Gastroesophageal sphincter (tissue), 3 donors: ENCODE results near the gene MGST2.

Experiments
- EP300 ChIP-seq: sonication (generic); formaldehyde crosslinking; IDR thresholded peaks from one replicate; pipeline ENCODE4 v1.6.1; 2017; ENCODE audit warnings: antibody characterized with exemption, mild to moderate bottlenecking
- POLR2A ChIP-seq, 2 donors: fragments of 450-650 bp; IDR thresholded peaks; one replicate each; pipeline ENCODE4 v1.6.1; 2017; ENCODE audit warnings: antibody characterized with exemption in 2 of 2, mild to moderate bottlenecking in 2 of 2, moderate library complexity in 1 of 2
- POLR2AphosphoS5 ChIP-seq: sonication (generic); formaldehyde crosslinking; IDR thresholded peaks from one replicate; pipeline ENCODE4 v1.6.1; 2017; ENCODE audit warnings: antibody characterized with exemption
- TF ChIP-seq, protein P1 (sequence below), 4 experiments: fragments of 200-600 bp in 2 of 4; fragments of 450-650 bp in 2 of 4; sonication (generic) in 1 of 4; IDR thresholded peaks; one replicate each; pipeline ENCODE4 v1.5.1; 2017 to 2019; ENCODE audit warnings: antibody characterized with exemption in 4 of 4, mild to moderate bottlenecking in 2 of 4, moderate library complexity in 2 of 4

DNA sequence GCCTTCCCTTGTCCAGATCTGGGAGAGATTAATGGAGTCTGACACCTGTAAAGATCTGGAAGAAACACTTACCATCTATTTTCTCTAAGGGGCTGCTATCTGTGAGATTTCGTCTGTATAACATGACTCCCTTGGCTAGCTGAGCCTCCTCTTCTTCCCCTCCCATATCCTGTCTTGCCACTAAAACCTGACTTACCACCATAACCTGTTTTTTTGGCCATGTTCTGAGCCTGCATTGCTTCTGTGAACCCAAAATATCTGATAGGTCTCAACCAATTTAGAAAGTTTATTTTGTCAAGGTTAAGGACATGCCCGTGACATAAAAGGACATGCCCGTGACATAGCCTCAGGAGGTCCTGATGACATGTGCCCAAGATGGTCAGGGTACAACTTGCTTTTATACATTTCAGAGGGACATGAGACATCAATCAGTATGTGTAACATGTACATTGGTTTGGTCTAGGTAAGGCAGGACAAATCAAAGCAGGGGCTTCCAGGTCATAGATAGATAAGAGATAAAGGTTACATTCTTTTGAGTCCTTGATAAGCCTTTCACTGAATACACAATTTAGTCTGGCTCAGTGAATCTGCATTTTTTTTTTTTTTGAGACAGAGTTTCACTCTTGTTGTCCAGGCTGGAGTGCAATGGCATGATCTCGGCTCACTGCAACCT, 11.4 kb downstream of the MGST2 start:
- no peak for TF ChIP-seq POLR2A (IDR thresholded peaks at IDR 0.05)
- no peak for TF ChIP-seq POLR2AphosphoS5
- TF ChIP-seq, protein P1, sequence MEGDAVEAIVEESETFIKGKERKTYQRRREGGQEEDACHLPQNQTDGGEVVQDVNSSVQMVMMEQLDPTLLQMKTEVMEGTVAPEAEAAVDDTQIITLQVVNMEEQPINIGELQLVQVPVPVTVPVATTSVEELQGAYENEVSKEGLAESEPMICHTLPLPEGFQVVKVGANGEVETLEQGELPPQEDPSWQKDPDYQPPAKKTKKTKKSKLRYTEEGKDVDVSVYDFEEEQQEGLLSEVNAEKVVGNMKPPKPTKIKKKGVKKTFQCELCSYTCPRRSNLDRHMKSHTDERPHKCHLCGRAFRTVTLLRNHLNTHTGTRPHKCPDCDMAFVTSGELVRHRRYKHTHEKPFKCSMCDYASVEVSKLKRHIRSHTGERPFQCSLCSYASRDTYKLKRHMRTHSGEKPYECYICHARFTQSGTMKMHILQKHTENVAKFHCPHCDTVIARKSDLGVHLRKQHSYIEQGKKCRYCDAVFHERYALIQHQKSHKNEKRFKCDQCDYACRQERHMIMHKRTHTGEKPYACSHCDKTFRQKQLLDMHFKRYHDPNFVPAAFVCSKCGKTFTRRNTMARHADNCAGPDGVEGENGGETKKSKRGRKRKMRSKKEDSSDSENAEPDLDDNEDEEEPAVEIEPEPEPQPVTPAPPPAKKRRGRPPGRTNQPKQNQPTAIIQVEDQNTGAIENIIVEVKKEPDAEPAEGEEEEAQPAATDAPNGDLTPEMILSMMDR (IDR thresholded peaks at IDR 0.05) = no peak
- TF ChIP-seq EP300 = no peak
